NCI-H2227 (cell line): ENCODE data around the gene DNAJC12.
A peak's percentile ranks its signal among the peaks of the same experiment; 100 is the strongest.
"Not testable (repeated sequence)": the region's sequence is repeated elsewhere in the genome, so short reads cannot be mapped to it uniquely, and the experiment has no call there.

Source experiments
- DNase-seq: peaks from one replicate; lab custom pipeline; 2025; ENCODE audit not compliant: unreplicated experiment; lab: John Stamatoyannopoulos, UW

The DNAJC12 gene

DNA sequence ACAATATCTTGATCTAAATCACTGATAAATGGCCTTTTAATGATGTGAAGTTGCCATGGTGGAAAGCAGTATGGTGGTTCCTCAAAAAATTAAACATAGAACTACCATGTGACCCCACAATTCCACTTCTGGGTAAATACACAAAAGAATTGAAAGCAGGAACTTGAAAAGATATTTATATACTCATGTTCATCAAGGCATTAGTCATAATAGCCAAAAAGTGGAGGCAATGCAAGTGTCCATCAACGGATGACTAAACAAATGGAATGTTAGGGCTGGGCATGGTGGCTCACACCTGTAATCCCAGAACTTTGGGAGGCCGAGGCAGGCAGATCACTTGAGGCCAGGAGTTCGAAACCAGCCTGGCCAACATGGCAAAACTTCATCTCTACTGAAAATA is 2.0 kb upstream of the DNAJC12 start:
- DNase-seq = no peak

DNA sequence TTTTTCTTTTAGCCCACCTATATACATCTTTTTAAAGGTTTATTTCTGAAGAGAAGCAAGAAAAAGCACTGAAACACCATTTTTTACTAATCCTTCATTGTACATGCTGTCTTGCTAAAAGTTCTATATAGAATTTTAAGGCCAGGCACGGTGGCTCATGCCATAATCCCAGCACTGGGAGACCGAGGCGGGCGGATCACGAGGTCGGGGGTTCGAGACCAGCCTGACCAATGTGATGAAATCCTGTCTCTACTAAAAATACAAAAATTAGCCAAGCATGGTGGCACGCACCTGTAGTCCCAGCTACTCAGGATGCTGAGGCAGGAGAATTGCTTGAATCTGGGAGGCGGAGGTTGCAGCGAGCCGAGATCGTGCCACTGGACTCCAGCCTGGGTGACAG is 1.5 kb upstream of the DNAJC12 start:
- DNase-seq = not testable (repeated sequence)

DNA sequence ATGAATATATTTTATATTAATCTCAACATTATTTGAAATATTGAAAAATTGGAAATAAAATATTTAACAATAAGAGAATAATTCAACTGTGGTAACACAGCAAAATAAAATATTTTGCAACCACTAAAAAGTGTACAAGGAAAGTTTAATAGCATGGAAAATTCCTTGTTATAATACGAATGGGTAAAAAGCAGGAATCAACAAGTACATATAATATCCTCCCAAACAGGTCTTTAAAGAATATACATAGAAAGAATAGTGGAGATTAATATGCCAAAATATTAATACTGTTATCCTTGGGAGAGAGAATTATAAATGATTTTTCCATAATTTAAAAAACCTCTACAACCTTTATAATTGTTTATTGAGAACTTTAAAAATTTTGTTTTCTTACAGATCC is 1.0 kb downstream of the DNAJC12 start:
- DNase-seq = no peak

DNA sequence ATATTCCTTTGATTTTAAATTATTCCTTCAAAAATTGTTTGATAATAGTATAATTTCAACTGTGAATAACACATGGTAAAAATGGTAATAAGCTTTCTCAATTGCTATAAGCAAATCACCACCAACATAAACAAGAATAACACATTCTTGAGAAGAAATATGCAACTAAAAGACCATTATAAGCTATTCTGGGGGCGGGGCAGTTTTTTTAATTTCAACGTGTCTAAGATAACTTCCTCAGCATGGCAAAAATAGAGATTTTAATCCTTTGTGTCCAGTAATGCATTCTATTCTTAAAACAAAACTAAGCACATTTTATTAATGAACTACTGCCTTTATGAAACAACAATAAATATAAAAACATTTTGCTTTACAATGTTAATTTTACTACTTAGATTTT is 1.5 kb downstream of the DNAJC12 start:
- DNase-seq = no peak

DNA sequence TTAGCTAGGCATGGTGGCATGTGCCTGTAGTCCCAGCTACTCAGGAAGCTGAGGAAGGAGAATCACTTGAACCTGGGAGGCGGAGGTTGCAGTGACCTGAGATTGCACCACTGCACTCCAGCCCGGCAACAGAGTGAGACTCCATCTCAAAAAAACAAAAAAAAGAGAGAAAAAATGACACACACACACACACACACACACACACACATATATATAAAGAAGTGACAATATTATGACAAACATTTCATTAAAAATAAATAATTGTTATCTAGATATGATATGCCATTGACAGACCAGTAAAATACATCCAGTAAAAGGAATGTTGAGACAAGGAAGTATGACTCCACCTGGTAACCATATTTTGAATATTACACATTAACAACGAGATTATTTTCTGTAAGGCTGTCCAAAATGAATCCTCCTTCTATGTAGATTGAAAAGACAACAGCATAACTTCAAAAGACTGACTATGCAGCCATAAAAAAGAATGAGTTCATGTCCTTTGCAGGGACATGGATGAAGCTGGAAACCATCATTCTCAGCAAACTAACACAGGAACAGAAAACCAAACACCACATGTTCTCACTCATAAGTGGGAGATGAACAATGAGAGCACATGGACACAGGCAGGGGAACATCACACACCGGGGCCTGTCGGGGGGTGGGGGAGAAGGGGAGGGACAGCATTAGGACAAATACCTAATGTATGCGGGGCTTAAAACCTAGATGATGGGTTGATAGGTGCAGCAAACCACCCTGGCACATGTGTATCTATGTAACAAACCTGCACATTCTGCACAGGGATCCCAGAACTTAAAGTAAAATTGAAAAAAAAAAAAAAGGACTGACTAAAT is 2.2 kb downstream of the DNAJC12 start:
- not testable (repeated sequence) for DNase-seq

DNA sequence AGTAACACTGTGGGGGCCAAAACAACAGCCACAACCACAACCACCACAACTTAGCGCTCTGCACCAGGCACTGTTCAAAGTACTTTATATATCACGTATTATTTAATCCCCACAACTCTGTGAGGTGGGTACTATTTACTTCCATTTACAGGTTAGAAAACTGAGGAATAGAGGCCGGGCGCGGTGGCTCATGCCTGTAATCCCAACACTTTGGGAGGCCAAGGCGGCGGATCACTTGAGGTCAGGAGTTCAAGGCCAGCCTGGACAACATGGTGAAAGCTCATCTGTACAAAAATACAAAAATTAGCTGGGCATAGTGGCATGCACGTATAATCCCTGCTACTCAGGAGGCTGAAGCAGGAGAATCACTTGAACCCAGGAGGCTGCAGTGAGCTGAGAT is 3.6 kb downstream of the DNAJC12 start:
- no peak for DNase-seq

DNA sequence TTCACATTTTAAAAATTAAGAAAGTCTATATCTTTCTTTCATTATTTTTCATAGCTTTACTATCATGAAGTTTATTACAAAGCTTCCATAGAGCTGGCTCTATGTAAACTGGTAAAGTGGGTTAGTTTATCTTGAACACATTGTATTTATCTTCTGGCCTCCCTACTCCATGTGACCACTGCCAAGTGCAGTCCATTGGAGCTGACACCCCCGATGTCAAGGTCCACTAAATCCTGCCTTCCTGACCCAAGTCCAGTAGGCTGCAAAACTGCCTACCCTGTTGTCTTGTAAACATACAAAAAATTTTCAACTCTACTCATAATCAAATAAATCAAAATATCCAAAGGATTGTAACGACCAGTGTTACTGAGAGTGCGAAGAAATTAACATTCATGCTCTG is 10.2 kb downstream of the DNAJC12 start:
- no peak for DNase-seq

DNA sequence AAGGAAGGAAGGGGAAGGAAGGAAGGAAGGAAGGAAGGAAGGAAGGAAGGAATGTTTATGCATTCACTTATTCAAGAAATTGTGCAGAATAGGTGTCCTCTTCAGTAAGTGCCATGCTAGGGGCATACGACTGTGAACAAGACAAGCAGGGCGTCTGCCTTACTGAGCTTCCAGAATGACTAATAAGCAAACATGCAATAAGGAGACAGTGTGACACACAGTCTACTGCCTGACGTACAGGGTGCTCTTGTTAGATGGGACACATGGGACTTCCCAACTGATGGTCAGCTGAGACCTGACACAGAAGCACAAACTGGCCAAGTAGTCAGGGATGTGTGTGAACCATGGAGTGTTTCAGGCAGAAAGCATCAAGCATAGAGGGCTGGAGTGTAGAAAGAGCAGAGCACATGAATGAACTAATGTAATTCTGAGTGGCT is 18.2 kb downstream of the DNAJC12 start:
- no peak for DNase-seq

DNA sequence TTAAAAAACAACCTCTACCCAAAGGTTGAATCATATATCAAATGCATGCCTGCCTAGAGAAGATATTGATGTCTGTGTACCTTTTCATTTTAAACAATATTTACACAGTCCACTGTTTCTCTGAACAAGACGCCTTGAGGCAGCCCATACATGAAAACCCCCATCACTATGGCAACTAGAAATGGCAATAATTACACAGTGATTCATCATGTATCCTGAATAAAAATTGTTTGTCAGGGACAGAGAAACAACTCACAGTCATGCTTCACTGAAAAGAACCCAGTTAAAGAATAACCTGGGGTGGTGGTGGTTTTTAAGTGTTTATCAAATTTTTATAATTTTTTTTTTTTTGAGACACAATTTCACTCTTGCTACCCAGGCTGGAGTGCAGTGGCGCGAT is 19.7 kb downstream of the DNAJC12 start:
- peak; percentile 38 for DNase-seq

DNA sequence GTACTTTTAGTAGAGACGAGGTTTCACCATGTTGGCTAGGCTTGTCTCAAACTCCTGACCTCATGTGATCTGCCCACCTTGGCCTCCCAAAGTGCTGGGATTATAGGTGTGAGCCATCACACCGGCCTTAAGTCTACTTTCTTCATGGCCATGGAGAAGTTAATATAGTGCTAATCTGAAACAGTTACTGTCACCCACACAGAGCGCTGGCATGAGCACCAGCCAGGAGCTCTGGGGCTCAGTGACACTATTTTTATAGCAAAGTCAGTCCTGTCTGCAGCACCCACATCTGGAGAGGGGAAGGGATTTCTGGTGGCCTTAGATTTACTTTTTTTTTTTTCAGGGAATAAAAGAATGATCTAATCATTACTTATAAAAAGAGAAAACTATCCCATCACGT is 21.3 kb downstream of the DNAJC12 start:
- no peak for DNase-seq

DNA sequence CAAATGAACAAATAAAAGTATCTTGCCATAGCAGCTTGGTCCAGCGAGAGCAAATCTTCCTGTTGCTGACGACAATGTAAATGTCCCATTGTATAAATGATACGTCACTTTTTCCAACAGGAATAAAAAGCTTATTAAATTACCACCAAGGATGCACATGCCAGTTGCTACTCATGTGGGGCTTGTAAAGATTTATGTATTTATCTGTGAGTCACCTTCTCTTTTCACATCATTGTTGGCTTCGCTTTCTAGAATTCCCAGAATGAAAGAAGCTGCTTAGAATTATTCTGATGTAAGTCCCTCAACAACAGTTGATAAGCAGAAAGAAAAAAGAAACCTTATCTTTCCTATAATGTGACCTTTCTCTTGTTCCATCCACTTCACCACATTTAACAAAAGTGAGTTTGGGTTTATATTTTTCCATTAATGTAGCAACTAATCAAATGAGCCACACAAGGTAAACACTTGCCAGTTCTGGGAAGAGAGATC is 22.4 kb downstream of the DNAJC12 start:
- DNase-seq = no peak

DNA sequence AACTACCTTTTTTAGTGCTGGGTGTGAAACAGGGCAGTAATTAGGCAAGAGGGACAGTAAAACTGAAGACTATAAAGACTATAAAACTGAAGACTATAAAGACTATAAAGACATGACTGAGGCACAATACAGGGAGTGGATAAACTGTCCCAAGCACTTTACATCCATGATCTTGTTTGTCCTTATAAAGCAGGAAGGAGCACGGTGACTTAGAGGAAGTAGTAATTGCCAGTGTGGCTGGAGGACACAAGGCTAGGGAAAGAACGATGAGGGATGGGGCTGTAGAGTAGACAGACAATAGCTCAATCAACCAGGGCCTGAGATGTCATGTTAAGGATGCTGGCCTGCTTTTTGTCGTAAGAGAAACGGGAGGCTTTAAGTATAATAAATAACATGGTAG is 26.0 kb downstream of the DNAJC12 start:
- peak; percentile 50 for DNase-seq

DNA sequence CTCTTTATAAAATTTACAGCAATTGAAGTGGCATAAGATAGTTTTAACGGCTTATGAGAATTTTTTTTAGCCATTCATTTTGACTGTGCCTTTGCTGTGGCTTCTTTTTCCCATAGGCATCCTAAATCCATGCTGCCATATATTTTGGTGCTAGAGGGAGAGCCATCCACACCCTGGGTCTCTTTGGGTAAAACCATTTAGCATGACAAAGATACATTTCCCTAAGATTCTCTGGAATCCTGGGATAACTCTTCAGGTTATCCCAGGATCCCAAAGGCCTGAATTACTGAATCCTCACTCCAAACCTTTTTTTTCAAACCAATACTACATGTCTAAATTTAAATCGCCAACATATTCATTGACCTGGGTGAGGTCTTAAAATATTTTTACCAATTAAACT is 28.9 kb downstream of the DNAJC12 start:
- DNase-seq = no peak

DNA sequence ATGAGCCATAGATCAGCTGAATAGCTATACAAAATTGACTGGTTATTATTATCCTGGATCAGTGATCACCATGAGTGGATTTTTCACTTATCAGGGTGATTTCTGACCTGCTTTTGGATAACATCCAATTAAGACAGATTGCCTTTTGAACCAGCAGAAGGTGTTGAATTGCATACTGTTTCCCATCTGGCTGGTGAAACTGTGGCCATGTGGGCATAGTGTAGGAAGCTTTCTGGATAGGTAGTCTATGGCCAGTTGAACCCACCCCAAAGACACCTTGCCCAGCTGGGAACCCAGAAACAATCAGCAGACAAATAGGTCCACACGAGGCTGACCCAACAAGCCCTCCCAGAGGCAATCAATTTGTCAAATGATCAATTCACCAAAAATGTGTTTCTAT is 29.3 kb downstream of the DNAJC12 start:
- no peak for DNase-seq

DNA sequence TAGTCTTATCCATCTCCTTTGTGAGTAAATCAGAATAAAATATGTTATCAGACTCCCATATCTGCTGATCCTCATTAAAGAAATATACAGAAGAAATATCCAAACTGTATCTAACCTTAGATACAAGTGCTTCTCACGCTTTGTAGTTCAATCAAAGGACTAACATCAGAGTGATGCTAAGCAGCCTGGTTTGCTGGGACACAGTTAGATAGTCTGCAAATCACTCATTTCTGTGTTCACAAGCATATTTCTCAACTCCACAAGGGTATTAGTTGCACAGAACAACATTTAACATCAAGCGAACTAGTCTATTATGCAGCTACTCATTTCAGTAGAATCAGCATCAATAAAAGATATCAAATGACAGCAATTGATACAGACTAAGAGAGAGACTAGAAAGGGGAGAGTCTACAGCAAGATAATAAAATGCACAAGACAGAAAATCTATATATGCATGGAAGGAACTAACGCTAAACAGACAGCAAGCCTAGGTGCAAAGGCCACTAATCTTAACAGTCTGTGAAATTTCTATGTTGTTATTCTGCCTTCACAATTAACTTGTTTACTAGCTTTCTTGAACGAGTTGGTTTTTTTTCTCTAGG is 30.0 kb downstream of the DNAJC12 start:
- DNase-seq = no peak

DNA sequence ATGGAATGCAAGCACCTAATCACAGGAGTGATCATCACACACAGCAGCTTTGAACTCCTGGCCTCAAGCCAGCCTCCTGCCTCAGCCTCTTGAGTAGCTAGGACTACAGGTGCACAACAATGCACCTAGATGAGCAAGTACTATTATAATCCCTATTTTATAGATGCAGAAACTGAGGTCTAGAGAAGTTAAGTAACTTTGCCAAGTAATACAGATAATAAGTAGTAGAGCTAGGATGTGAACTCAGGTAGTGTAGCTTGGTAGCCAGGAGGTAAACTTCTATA is 33.7 kb downstream of the DNAJC12 start:
- DNase-seq = no peak

DNA sequence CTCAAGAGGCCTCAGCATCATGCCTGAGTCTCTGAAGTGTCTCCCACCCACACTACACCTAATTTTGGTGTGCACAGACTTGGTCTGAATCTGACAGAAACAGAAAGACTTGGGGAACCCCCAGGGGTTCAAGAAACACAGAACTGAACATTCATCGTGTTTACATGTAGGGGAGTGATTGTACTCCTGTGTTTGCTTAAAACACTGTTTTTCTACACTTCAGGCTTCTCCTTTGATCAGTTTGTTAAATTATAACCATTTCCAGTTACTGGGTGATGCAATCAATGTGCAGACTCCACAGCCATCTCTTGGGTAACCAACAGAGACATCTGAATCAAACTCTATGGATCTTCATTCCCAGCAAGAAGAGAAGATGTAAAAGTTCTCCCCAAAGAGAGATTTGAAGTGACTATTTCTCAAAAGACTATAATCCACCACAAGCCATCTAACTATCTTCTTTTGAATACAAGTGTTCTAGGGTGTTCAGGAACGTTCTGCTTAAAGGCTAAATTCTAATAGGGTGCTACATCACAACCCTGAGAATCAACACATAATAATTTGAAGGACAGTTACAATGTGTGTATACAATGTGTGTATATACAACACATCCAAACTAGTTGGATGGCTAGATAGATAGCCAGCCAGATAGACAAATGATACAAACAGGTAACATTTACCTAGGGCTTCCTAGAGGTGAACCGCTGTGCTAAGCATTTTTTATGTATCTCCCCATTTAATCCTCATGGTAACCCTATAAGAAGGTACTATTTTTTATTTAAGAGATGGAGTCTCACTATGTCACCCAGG is 34.2 kb downstream of the DNAJC12 start:
- no peak for DNase-seq

DNA sequence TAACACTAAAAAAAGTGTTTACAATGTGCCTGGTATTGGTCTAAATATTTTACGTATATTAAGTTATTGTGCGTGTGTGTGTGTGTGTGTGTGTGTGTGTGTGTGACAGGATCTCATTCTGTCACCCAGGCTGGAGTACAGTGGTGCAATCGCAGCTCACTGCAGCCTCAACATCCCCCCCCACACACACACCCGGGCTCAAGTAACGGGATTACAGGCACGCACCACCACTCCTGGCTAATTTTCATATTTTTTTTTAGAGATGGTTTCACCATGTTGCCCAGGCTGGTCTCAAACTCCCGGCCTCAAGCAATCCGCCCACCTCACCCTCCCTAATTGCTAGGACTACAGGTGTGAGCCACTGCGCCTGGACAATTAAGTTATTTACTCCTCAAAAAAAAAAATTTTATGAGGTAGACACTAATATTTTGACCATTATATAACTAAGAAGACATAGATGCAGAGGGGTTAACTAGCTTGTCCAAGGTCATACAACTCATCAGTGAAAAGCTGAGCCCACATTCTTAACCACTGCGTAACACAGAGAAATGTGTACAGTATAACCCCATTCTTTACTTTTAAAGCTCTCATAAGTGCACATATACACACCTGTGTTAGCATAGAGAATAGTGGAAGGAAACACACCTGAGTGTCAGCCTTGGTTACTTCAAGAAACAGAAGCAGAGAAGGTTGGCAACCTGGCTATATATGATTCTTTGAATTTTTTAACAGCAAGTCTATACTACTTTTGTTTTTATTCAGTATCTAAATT is 35.0 kb downstream of the DNAJC12 start:
- DNase-seq = no peak

DNA sequence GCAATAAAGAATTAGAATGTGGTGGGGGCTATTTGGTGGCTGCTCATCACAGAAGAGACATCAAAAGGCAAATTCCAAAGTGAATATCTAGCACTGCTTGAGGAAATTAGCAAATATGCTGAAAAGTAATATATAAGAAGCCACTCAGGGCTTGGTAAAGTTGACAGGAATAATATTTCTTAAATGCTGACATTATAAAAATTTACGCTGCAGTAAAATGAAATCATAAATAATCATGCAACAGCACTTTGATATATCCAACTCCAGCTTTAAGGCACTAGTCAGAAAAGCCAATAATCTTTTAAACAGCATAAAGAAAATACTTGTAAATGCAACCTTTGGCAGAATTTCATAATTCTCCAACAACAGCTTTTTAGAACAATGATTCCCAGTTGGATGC is 36.9 kb downstream of the DNAJC12 start:
- DNase-seq = no peak

DNA sequence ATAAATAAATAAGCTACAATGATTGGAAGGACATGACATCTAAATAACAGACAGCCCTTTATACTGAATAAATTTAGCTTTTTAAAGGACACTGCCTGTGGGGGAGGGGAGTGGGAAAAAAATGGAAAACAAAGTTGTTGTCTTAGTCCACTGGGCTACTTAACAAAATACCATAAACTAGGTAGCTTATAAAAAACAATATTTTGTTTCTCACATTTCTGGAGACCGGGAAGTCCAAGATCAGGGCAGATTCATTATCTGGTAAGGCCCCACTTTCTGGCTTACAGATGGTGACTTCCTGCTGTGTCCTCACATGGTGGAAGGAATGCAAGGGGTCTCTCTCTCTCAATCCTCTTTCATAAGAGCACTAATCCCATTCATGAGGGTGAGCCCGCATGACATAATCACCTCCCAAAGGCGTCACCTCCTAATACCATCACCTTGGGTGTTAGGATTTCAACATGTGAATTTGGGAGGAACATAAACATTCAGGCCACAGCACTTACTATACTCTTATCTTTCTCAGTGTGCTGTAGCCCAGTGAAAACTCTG is 43.0 kb downstream of the DNAJC12 start:
- DNase-seq = no peak

DNA sequence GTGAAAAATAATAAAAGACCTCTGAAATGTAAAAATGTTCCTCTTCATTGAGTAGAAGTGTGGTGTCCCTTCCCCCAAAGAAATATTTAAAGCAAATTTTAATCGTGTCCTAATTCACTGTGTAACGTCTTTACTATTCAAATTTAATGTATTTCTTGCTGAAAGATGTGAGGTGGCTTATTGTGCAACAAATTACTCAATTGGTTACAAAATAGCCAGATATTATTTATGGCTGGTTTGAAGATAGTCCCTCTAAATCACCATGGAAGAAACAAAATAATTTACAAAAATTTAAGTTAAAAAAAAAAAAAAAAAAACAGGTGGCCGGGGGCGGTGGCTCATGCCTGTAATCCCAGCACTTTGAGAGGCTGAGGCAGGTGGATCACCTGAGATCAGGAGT is 43.7 kb downstream of the DNAJC12 start:
- DNase-seq = no peak
